ENCODE results near the gene C6orf62.
"Not testable (repeated sequence)": the region's sequence is repeated elsewhere in the genome, so short reads cannot be mapped to it uniquely, and the experiment has no call there.

The C6orf62 gene

GRCh38 chr6:24719125-24719971 is at the start of gene C6orf62:
C6orf62 (minus strand) TSS chr6:24719154; CDS start chr6:24718668, 486 bp downstream.
- peak; percentile 45 for DNase-seq

GRCh38 chr6:24768361-24768760 is 49.4 kb upstream of the C6orf62 start:
- DNase-seq, result no peak

- DNase-seq, result no peak
Measured at GRCh38 chr6:24766680-24767462, 47.9 kb upstream of the C6orf62 start.

GRCh38 chr6:24765968-24766367 is 47.0 kb upstream of the C6orf62 start:
- not testable (repeated sequence) for DNase-seq

GRCh38 chr6:24764833-24765828 is 46.2 kb upstream of the C6orf62 start:
- DNase-seq, result not testable (repeated sequence)

- DNase-seq, result no peak
Measured at GRCh38 chr6:24763578-24763977, 44.6 kb upstream of the C6orf62 start.

GRCh38 chr6:24761851-24762250 is 42.9 kb upstream of the C6orf62 start:
- no peak for DNase-seq

GRCh38 chr6:24761193-24761835 is 42.4 kb upstream of the C6orf62 start:
- no peak for DNase-seq

- no peak for DNase-seq
Measured at GRCh38 chr6:24760210-24760609, 41.3 kb upstream of the C6orf62 start.

- no peak for DNase-seq
Measured at GRCh38 chr6:24759718-24760117, 40.8 kb upstream of the C6orf62 start.

- DNase-seq, result no peak
Measured at GRCh38 chr6:24757611-24758010, 38.7 kb upstream of the C6orf62 start.

- DNase-seq, result no peak
Measured at GRCh38 chr6:24755279-24755678, 36.3 kb upstream of the C6orf62 start.

- DNase-seq, result not testable (repeated sequence)
Measured at GRCh38 chr6:24754378-24754777, 35.4 kb upstream of the C6orf62 start.

GRCh38 chr6:24753545-24753944 is 34.6 kb upstream of the C6orf62 start:
- no peak for DNase-seq

GRCh38 chr6:24752917-24753492 is 34.1 kb upstream of the C6orf62 start:
- no peak for DNase-seq

- no peak for DNase-seq
Measured at GRCh38 chr6:24752503-24752902, 33.5 kb upstream of the C6orf62 start.

- not testable (repeated sequence) for DNase-seq
Measured at GRCh38 chr6:24750878-24751277, 31.9 kb upstream of the C6orf62 start.

GRCh38 chr6:24749297-24749696 is 30.3 kb upstream of the C6orf62 start:
- no peak for DNase-seq

- DNase-seq, result no peak
Measured at GRCh38 chr6:24744911-24745310, 26.0 kb upstream of the C6orf62 start.

- no peak for DNase-seq
Measured at GRCh38 chr6:24743944-24744335, 25.0 kb upstream of the C6orf62 start.

- peak; percentile 6 for DNase-seq
Measured at GRCh38 chr6:24743265-24743943, 24.4 kb upstream of the C6orf62 start.

All from stimulated activated CD4-positive, alpha-beta T cell treated with anti-CD3 and anti-CD28 coated beads, Interleukin-12 subunit alpha, Interleukin-12 subunit beta, amount 100 ng/mL, for 4 hours (primary cell).